Activated CD4-positive, alpha-beta T cell treated with anti-CD3 and anti-CD28 coated beads for 24 hours (primary cell): Measurements from ENCODE around the gene RIN1.

Source experiments
- DNase-seq, 2 donors: peaks; one replicate each; pipeline ENCODE4 v3.0.0-alpha.2; 2020; ENCODE audit warnings: low read depth in 2 of 2

Gene RIN1

GRCh38 chr11:66294626-66295620 lies 41.3 kb downstream of the RIN1 start:
- no peak for DNase-seq

GRCh38 chr11:66293777-66294625 lies 42.2 kb downstream of the RIN1 start:
- DNase-seq = no peak

- DNase-seq = no peak
Observed at GRCh38 chr11:66293352-66293751, 42.9 kb downstream of the RIN1 start.

GRCh38 chr11:66292543-66293332 lies 43.5 kb downstream of the RIN1 start:
- no peak for DNase-seq

GRCh38 chr11:66291706-66292542 lies 44.3 kb downstream of the RIN1 start, which contains the start of gene TMEM151A:
TMEM151A (plus strand) TSS chr11:66291894; CDS start chr11:66292014, 120 bp downstream.
- DNase-seq = no peak

- no peak for DNase-seq
Observed at GRCh38 chr11:66291303-66291705, 44.9 kb downstream of the RIN1 start.

GRCh38 chr11:66290330-66290621 lies 46.0 kb downstream of the RIN1 start:
- DNase-seq = no peak

GRCh38 chr11:66289548-66290329 lies 46.5 kb downstream of the RIN1 start:
- DNase-seq = peak; percentile 70 to 76

- peak; percentile 95 to 97 for DNase-seq
Observed at GRCh38 chr11:66288671-66289547, 47.3 kb downstream of the RIN1 start, which contains the start of gene YIF1A. YIF1A (minus strand) TSS chr11:66289143; CDS start chr11:66288985, 158 bp downstream.

GRCh38 chr11:66287889-66288670 lies 48.2 kb downstream of the RIN1 start:
- DNase-seq = no peak

- no peak for DNase-seq
Observed at GRCh38 chr11:66287211-66287888, 48.9 kb downstream of the RIN1 start.

- DNase-seq = no peak
Observed at GRCh38 chr11:66286699-66287098, 49.5 kb downstream of the RIN1 start.

- DNase-seq = no peak
Observed at GRCh38 chr11:66285250-66285947, 50.8 kb downstream of the RIN1 start.

GRCh38 chr11:66284526-66285078 lies 51.6 kb downstream of the RIN1 start:
- DNase-seq = no peak

GRCh38 chr11:66283461-66284105 lies 52.7 kb downstream of the RIN1 start:
- DNase-seq = no peak
